ENCODE measurements around the gene SYTL3. TPM values are rescaled to one million over a fixed set of nuclear protein-coding genes. Genes with fewer than 3 reads are reported as not detected.

Gene SYTL3
- total and polyA plus RNA-seq, 2 of the 8 experiments (the other 6 are each of a cell fraction or from before 2014, with no cell fraction given), result 0.27 to 0.99 TPM

- TF ChIP-seq RAD21 (IDR thresholded peaks at IDR 0.05 in 1 of 2, conservative IDR thresholded peaks at IDR 0.05 in 1 of 2; ENCODE audit: low read depth in 2 of 2, low read length in 2 of 2) (peak; percentile 3 to 34; a peak in 2 of 4 replicates), EZH2 (IDR thresholded peaks at IDR 0.05; ENCODE audit: low read depth, low read length, severe bottlenecking) (no peak), RXRA (IDR thresholded peaks at IDR 0.05; ENCODE audit: insufficient read depth, low read depth, low read length) (no peak), HDAC2 (IDR thresholded peaks at IDR 0.05; ENCODE audit: borderline replicate concordance in 1 of 2, low read depth in 2 of 2, low read length in 2 of 2) (peak; percentile 60 to 88), ATF2 (IDR thresholded peaks at IDR 0.05; ENCODE audit: low read length) (peak; percentile 62; the same call in 1 of the 2 replicates), SP2 (IDR thresholded peaks at IDR 0.05; ENCODE audit: low read length) (no peak), E2F6 (IDR thresholded peaks at IDR 0.05) (no peak), JUN (IDR thresholded peaks at IDR 0.05; ENCODE audit: low read depth, low read length) (peak; percentile 51; the same call in 1 of the 2 replicates), TAF1 (IDR thresholded peaks at IDR 0.05; ENCODE audit: low read depth, low read length) (0 out of 2 replicates have a peak, but pooled peaks have one; percentile 40), JUND (IDR thresholded peaks at IDR 0.05; ENCODE audit: low read length) (peak; percentile 81), RBBP5 (IDR thresholded peaks at IDR 0.05; ENCODE audit: borderline replicate concordance, low read depth, low read length) (peak; percentile 67; the same call in 1 of the 2 replicates), ASH2L (IDR thresholded peaks at IDR 0.05; ENCODE audit: low read length) (peak; percentile 89), TAF7 (optimal IDR thresholded peaks at IDR 0.05; ENCODE audit: borderline replicate concordance, low read depth, low read length) (peak; percentile 74), GABPA (IDR thresholded peaks at IDR 0.05; ENCODE audit: borderline replicate concordance, insufficient read depth, low read length) (no peak), MAX (IDR thresholded peaks at IDR 0.05) (peak; percentile 73; the same call in 1 of the 2 replicates), BACH1 (IDR thresholded peaks at IDR 0.05; ENCODE audit: low read length) (0 out of 2 replicates have a peak, but pooled peaks have one; percentile 27), NANOG (IDR thresholded peaks at IDR 0.05; ENCODE audit: insufficient read depth, low read depth, low read length, poor library complexity, severe bottlenecking) (no peak), CBX8 (IDR thresholded peaks at IDR 0.05; ENCODE audit: borderline replicate concordance, low read depth, low read length) (no peak), SP1 (IDR thresholded peaks at IDR 0.05; ENCODE audit: low read depth, low read length) (peak; percentile 63; the same call in 1 of the 2 replicates), CHD1 (IDR thresholded peaks at IDR 0.05; ENCODE audit: low read depth, low read length) (no peak), POLR2A (IDR thresholded peaks at IDR 0.05; ENCODE audit: control extremely low read depth in 1 of 2, low read depth in 2 of 2, low read length in 2 of 2) (peak; percentile 50 to 55), EP300 (IDR thresholded peaks at IDR 0.05; ENCODE audit: borderline replicate concordance in 1 of 2, low read depth in 2 of 2, low read length in 2 of 2) (peak in 1 of 2 experiments; percentile 85; a peak in 1 of 3 replicates)
Observed at GRCh38 chr6:158730541-158730907, 80.7 kb downstream of the SYTL3 start (continued).
